Measurements from ENCODE around the gene STK39. TPM values are rescaled to one million over a fixed set of nuclear protein-coding genes. Genes with fewer than 3 reads are reported as not detected.
"Not testable (repeated sequence)": the region's sequence is repeated elsewhere in the genome, so short reads cannot be mapped to it uniquely, and the experiment has no call there.

STK39 gene
- total RNA-seq, 3 donors from 2014 or later: 36.4 to 57.5 (median 52.5) TPM

DNA sequence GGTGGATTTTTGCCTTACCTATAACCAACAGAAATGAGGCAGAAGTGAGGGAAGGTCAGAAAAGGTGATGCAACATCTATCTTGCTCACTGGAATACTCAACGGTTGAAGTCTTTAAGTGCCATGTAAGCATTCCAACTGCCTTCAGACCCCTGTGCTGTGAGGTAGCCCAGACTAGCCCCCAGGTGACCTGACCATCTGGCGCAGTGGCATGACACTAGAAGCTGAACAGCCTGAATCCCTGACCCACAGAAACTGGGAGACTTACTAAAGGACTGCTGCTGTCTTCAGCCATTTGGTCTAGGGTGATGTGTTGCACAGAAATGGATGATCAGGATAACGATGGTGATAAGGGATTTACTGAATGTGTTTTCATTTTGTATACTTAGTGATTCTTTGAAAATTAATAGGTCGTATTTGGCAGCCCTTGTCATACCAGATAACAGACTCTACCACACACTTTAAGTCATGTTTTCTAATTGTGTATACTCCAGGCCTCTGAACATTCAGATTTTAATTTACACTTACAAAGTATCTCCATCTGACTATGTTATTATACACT lies 161.5 kb downstream of the STK39 start:
- TF ChIP-seq CTCF (IDR thresholded peaks at IDR 0.05): no peak
- no peaks in the 10 kb centered on the region for H3K36me3 ChIP-seq (ENCODE audit: low read depth)

GRCh38 chr2:168084288-168084687 lies 163.1 kb downstream of the STK39 start:
- no peaks in the 10 kb centered on the region for H3K4me1 ChIP-seq (ENCODE audit: low read depth)
- H3K36me3 ChIP-seq (ENCODE audit: low read depth): no peaks in the 10 kb centered on the region
- no peaks in the 10 kb centered on the region for H3K9me3 ChIP-seq
- no peak for DNase-seq
- ATAC-seq: no peak
- no peak for TF ChIP-seq CTCF (IDR thresholded peaks at IDR 0.05)
- intact Hi-C loops (cut with DNase I, micrococcal nuclease): no loop called here
- no peak overlapping the region for H3K4me3 ChIP-seq

More for the DNA sequence above, 161.5 kb downstream of the STK39 start:
- DNase-seq: no peak
- intact Hi-C loops (cut with DNase I, micrococcal nuclease): no loop called here
- no peak for ATAC-seq
- H3K4me3 ChIP-seq: no peak overlapping the region
- H3K9me3 ChIP-seq: no peaks in the 10 kb centered on the region
- no peaks in the 10 kb centered on the region for H3K4me1 ChIP-seq (ENCODE audit: low read depth)

GRCh38 chr2:168081452-168081851 lies 165.9 kb downstream of the STK39 start:
- ATAC-seq; H3K9me3 ChIP-seq; DNase-seq; H3K4me3 ChIP-seq; H3K4me1 ChIP-seq (ENCODE audit: low read depth); H3K36me3 ChIP-seq (ENCODE audit: low read depth); intact Hi-C loops (cut with DNase I, micrococcal nuclease): not testable (repeated sequence)

DNA sequence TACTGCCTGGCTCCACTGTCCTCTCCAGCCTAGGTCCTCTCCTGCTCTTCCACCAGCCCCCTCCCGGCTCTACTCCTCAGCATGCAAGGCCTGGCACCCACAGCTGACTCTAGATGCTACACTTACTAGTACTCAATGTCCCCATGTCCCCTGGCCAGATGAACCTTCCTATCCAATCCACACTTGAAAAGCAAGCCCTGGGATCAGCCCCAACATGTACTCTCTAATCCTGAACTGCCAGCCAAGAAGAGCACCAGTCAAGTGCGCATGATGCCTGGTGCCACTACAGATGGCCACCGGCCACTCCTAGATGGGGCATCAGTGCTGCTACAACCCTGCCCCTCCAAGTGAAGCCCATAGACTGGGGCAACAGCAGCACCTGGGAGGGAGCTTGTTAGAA lies 168.2 kb downstream of the STK39 start:
- intact Hi-C loops (cut with DNase I, micrococcal nuclease): no loop called here
- ATAC-seq: no peak

GRCh38 chr2:168076731-168077130 lies 170.7 kb downstream of the STK39 start:
- H3K36me3 ChIP-seq (ENCODE audit: low read depth): no peaks in the 10 kb centered on the region
- no peaks in the 10 kb centered on the region for H3K9me3 ChIP-seq
- DNase-seq (no peak), ATAC-seq (no peak)
- no peaks in the 10 kb centered on the region for H3K4me1 ChIP-seq (ENCODE audit: low read depth)
- intact Hi-C loops (cut with DNase I, micrococcal nuclease): no loop called here
- no peak for TF ChIP-seq CTCF (IDR thresholded peaks at IDR 0.05)
- H3K4me3 ChIP-seq: no peak overlapping the region

More for the DNA sequence above, 168.2 kb downstream of the STK39 start:
- H3K4me3 ChIP-seq: no peak overlapping the region
- no peaks in the 10 kb centered on the region for H3K36me3 ChIP-seq (ENCODE audit: low read depth)
- TF ChIP-seq CTCF (IDR thresholded peaks at IDR 0.05): no peak
- H3K4me1 ChIP-seq (ENCODE audit: low read depth): no peaks in the 10 kb centered on the region
- no peaks in the 10 kb centered on the region for H3K9me3 ChIP-seq
- no peak for DNase-seq

- Histone ChIP-seq H3K36me3 (ENCODE audit: low read depth) (no peaks in the 10 kb centered on the region), H3K4me1 (ENCODE audit: low read depth) (no peaks in the 10 kb centered on the region), H3K4me3 (no peak overlapping the region), H3K9me3 (no peaks in the 10 kb centered on the region)
- ATAC-seq: no peak
- no peak for DNase-seq
- intact Hi-C loops (cut with DNase I, micrococcal nuclease): no loop called here
- no peak for TF ChIP-seq CTCF (IDR thresholded peaks at IDR 0.05)
Measured at GRCh38 chr2:168075446-168075845, 171.9 kb downstream of the STK39 start.

Measured in mucosa of descending colon (tissue), 3 donors.